Measurements from ENCODE around the gene MYO7A.

GRCh38 chr11:77190331-77191075 lies 62.5 kb downstream of the MYO7A start:
- TF ChIP-seq CTCF (IDR thresholded peaks at IDR 0.05) (no peak), POLR2A (IDR thresholded peaks at IDR 0.05) (no peak), EP300 (IDR thresholded peaks at IDR 0.05) (no peak), POLR2AphosphoS5 (IDR thresholded peaks at IDR 0.05) (no peak)
